GM12878 (cell line): ENCODE data around the gene ANKRD42. TPM values are rescaled to one million over a fixed set of nuclear protein-coding genes. Genes with fewer than 3 reads are reported as not detected.

Experiments
- CEBPB ChIP-seq, 2 experiments: fragments of 150-350 bp in 1 of 2; IDR thresholded peaks; 2 replicates each; pipeline ENCODE4 v1.6.1; 2012 to 2014; ENCODE audit warnings: low read depth in 2 of 2, low read length in 2 of 2, borderline replicate concordance in 1 of 2, inconsistent platforms in 1 of 2
- CREB1 ChIP-seq: IDR thresholded peaks from 2 replicates; pipeline ENCODE4 v1.6.1; 2012; ENCODE audit warnings: low read depth, mild to moderate bottlenecking, inconsistent platforms
- CREM ChIP-seq: IDR thresholded peaks from 2 replicates; pipeline ENCODE4 v1.6.1; 2014; ENCODE audit warnings: antibody characterized with exemption, low read depth
- EGR1 ChIP-seq, 2 experiments: IDR thresholded peaks; 1 replicate in 1 of 2; 2 replicates in 1 of 2; pipeline ENCODE4 v1.6.1; 2011 to 2012; ENCODE audit warnings: low read depth in 2 of 2, low read length in 2 of 2, borderline replicate concordance in 1 of 2, mild to moderate bottlenecking in 1 of 2, moderate library complexity in 1 of 2
- FOS ChIP-seq: IDR thresholded peaks from 3 replicates; pipeline ENCODE4 v1.6.1; 2011; ENCODE audit warnings: borderline replicate concordance; ENCODE audit not compliant: insufficient read length; ENCODE audit errors: extremely low read depth
- HCFC1 ChIP-seq: fragments of 150-350 bp; IDR thresholded peaks from 2 replicates; pipeline ENCODE4 v1.6.1; 2014; ENCODE audit warnings: low read length
- HDAC6 ChIP-seq: fragments of 200-600 bp; sonication (generic); IDR thresholded peaks from one replicate; pipeline ENCODE4 v1.8.0; 2017; ENCODE audit warnings: antibody characterized with exemption; ENCODE audit not compliant: unreplicated experiment
- IKZF2 ChIP-seq, 2 experiments: fragments of 450-650 bp; IDR thresholded peaks; 2 replicates each; pipeline ENCODE4 v1.6.1; 2017; ENCODE audit warnings: mild to moderate bottlenecking in 2 of 2, moderate library complexity in 2 of 2
- KDM1A ChIP-seq: fragments of 200-600 bp; sonication (generic); IDR thresholded peaks from 2 replicates; pipeline ENCODE4 v1.6.1; 2016; ENCODE audit warnings: borderline replicate concordance
- MYB ChIP-seq: fragments of 150-350 bp; IDR thresholded peaks from 2 replicates; pipeline ENCODE4 v1.6.1; 2014; ENCODE audit warnings: mild to moderate bottlenecking, low read depth, low read length, borderline replicate concordance
- NFIC ChIP-seq: IDR thresholded peaks from 2 replicates; pipeline ENCODE4 v1.6.1; 2012; ENCODE audit warnings: low read depth, mild to moderate bottlenecking, inconsistent platforms, low read length, moderate library complexity
- NFYA ChIP-seq: IDR thresholded peaks from 2 replicates; pipeline ENCODE4 v1.6.1; 2011; ENCODE audit warnings: low read depth, mild to moderate bottlenecking, low read length, improper control_type of control experiment, borderline replicate concordance
- NKRF ChIP-seq: fragments of 450-650 bp; conservative IDR thresholded peaks from 2 replicates; pipeline ENCODE4 v1.6.1; 2017; ENCODE audit warnings: mild to moderate bottlenecking, moderate library complexity
- NRF1 ChIP-seq: conservative IDR thresholded peaks from 2 replicates; pipeline ENCODE4 v1.6.1; 2011; ENCODE audit warnings: mild to moderate bottlenecking, low read depth, low read length, improper control_type of control experiment
- SP1 ChIP-seq: IDR thresholded peaks from one replicate; pipeline ENCODE4 v1.6.1; 2011; ENCODE audit warnings: low read depth, low read length
- SPI1 ChIP-seq: IDR thresholded peaks from 2 replicates; pipeline ENCODE4 v1.6.1; 2011; ENCODE audit warnings: low read depth, mild to moderate bottlenecking, low read length, moderate library complexity, borderline replicate concordance; ENCODE audit not compliant: insufficient read depth
- TCF12 ChIP-seq: IDR thresholded peaks from 2 replicates; pipeline ENCODE4 v1.6.1; 2011; ENCODE audit warnings: low read depth, mild to moderate bottlenecking, low read length
- TCF3 ChIP-seq: IDR thresholded peaks from 2 replicates; pipeline ENCODE4 v1.6.1; 2012; ENCODE audit warnings: low read depth, mild to moderate bottlenecking, low read length, borderline replicate concordance; ENCODE audit not compliant: insufficient read depth
- polyA plus RNA-seq, 11 experiments: library from polyadenylated mRNA; depleted of rRNA in 4 of 11; unstranded in 6 of 11; stranded (reverse) in 5 of 11; fragments of >200 nt; fragmentation: Nextera tagmentation in 4 of 11; fragmentation: Illumina TruSeq in 1 of 11; extraction: Ambion mirVana in 4 of 11; extraction: Trizol in 1 of 11; gene quantifications; 1 replicate in 1 of 11; 2 replicates in 10 of 11; pipeline versions ENCODE4 v1.2.1 to v1.2.3, GENCODE V29; 2011 to 2016; ENCODE audit warnings: inconsistent platforms in 2 of 11, missing spikeins in 2 of 11, low read depth in 1 of 11
- total RNA-seq, 4 experiments: library from RNA; depleted of rRNA in 3 of 4; stranded (reverse); fragments of >200 nt in 3 of 4; fragmentation: Illumina TruSeq in 1 of 4; extraction: Trizol in 1 of 4; gene quantifications; 2 replicates each; pipeline versions ENCODE4 v1.2.1 to v1.2.3, GENCODE V29; 2013 to 2021
- TF ChIP-seq, protein P1 (sequence below): fragments of 450-650 bp; IDR thresholded peaks from 2 replicates; pipeline ENCODE4 v1.6.1; 2017; ENCODE audit warnings: low read depth, mild to moderate bottlenecking, moderate library complexity
- TF ChIP-seq, protein P2 (sequence below): fragments of 450-650 bp; IDR thresholded peaks from 2 replicates; pipeline ENCODE4 v1.6.1; 2016; ENCODE audit warnings: mild to moderate bottlenecking
- TF ChIP-seq, protein P3 (sequence below): IDR thresholded peaks from 2 replicates; pipeline ENCODE4 v1.6.1; 2012; ENCODE audit warnings: low read depth, low read length, improper control_type of control experiment

Gene ANKRD42
- total and polyA plus RNA-seq, 10 of the 15 experiments (the other 5 are each of a cell fraction or from before 2014, with no cell fraction given), result 0.68 to 3.2 (median 2.0) TPM

- TF ChIP-seq, protein P1, sequence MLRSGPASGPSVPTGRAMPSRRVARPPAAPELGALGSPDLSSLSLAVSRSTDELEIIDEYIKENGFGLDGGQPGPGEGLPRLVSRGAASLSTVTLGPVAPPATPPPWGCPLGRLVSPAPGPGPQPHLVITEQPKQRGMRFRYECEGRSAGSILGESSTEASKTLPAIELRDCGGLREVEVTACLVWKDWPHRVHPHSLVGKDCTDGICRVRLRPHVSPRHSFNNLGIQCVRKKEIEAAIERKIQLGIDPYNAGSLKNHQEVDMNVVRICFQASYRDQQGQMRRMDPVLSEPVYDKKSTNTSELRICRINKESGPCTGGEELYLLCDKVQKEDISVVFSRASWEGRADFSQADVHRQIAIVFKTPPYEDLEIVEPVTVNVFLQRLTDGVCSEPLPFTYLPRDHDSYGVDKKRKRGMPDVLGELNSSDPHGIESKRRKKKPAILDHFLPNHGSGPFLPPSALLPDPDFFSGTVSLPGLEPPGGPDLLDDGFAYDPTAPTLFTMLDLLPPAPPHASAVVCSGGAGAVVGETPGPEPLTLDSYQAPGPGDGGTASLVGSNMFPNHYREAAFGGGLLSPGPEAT, result peak; percentile 66
- TF ChIP-seq TCF3 (no peak), SP1 (peak; percentile 68), HDAC6 (no peak), NKRF (peak; percentile 72), FOS (peak; percentile 19), CREB1 (peak; percentile 98), HCFC1 (peak; percentile 41), EGR1 (IDR thresholded peaks at IDR 0.05; ENCODE audit: borderline replicate concordance in 1 of 2, low read depth in 2 of 2, low read length in 2 of 2) (0 out of 3 replicates have a peak, but pooled peaks of 1 of the 2 experiments have one; percentile 3), MYB (no peak), IKZF2 (IDR thresholded peaks at IDR 0.05) (peak; percentile 83 to 93), NFYA (peak; percentile 46; the same call in 1 of the 2 replicates), NFIC (peak; percentile 25; the same call in 1 of the 2 replicates), NRF1 (no peak), CREM (peak; percentile 96), TCF12 (no peak), CEBPB (IDR thresholded peaks at IDR 0.05; ENCODE audit: borderline replicate concordance in 1 of 2, low read depth in 2 of 2, low read length in 2 of 2) (peak in 1 of 2 experiments; percentile 99; a peak in 2 of 4 replicates), SPI1 (peak; percentile 19), KDM1A (no peak)
- TF ChIP-seq, protein P2, sequence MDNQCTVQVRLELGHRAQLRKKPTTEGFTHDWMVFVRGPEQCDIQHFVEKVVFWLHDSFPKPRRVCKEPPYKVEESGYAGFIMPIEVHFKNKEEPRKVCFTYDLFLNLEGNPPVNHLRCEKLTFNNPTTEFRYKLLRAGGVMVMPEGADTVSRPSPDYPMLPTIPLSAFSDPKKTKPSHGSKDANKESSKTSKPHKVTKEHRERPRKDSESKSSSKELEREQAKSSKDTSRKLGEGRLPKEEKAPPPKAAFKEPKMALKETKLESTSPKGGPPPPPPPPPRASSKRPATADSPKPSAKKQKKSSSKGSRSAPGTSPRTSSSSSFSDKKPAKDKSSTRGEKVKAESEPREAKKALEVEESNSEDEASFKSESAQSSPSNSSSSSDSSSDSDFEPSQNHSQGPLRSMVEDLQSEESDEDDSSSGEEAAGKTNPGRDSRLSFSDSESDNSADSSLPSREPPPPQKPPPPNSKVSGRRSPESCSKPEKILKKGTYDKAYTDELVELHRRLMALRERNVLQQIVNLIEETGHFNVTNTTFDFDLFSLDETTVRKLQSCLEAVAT, result peak; percentile 29; the same call in 1 of the 2 replicates
- TF ChIP-seq, protein P3, sequence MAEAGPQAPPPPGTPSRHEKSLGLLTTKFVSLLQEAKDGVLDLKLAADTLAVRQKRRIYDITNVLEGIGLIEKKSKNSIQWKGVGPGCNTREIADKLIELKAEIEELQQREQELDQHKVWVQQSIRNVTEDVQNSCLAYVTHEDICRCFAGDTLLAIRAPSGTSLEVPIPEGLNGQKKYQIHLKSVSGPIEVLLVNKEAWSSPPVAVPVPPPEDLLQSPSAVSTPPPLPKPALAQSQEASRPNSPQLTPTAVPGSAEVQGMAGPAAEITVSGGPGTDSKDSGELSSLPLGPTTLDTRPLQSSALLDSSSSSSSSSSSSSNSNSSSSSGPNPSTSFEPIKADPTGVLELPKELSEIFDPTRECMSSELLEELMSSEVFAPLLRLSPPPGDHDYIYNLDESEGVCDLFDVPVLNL, result peak; percentile 75; the same call in 1 of the 2 replicates
Observed at GRCh38 chr11:83156144-83156995, 37.1 kb upstream of the ANKRD42 start (continued).
